ENCODE measurements around the gene CSNK1D.

The CSNK1D gene

GRCh38 chr17:82241926-82242697, 31.4 kb downstream of the CSNK1D start:
- no peak for DNase-seq (ENCODE audit: low read depth, low spot score)
- in situ Hi-C loops (cut with HindIII; ENCODE audit: low sequenced_read_pairs), result no loop called here
- H3K4me3 ChIP-seq (ENCODE audit: low read depth, low read length), result no peak overlapping the region
- no peak for TF ChIP-seq CTCF (IDR thresholded peaks at IDR 0.05; ENCODE audit: low read depth, low read length)

GRCh38 chr17:82241183-82241925, 32.1 kb downstream of the CSNK1D start:
- H3K4me3 ChIP-seq (ENCODE audit: low read depth, low read length), result no peak overlapping the region
- TF ChIP-seq CTCF (IDR thresholded peaks at IDR 0.05; ENCODE audit: low read depth, low read length), result no peak
- DNase-seq (ENCODE audit: low read depth, low spot score), result peak; percentile 69
- in situ Hi-C loops (cut with HindIII; ENCODE audit: low sequenced_read_pairs), result no loop called here

- TF ChIP-seq CTCF (IDR thresholded peaks at IDR 0.05; ENCODE audit: low read depth, low read length), result no peak
- H3K4me3 ChIP-seq (ENCODE audit: low read depth, low read length), result no peak overlapping the region
- no peak for DNase-seq (ENCODE audit: low read depth, low spot score)
- in situ Hi-C loops (cut with HindIII; ENCODE audit: low sequenced_read_pairs), result no loop called here
Measured at GRCh38 chr17:82240506-82241182, 32.9 kb downstream of the CSNK1D start.

GRCh38 chr17:82239926-82240505, 33.5 kb downstream of the CSNK1D start:
- in situ Hi-C loops (cut with HindIII; ENCODE audit: low sequenced_read_pairs), result no loop called here
- no peak overlapping the region for H3K4me3 ChIP-seq (ENCODE audit: low read depth, low read length)
- TF ChIP-seq CTCF (IDR thresholded peaks at IDR 0.05; ENCODE audit: low read depth, low read length), result no peak
- no peak for DNase-seq (ENCODE audit: low read depth, low spot score)

DNA sequence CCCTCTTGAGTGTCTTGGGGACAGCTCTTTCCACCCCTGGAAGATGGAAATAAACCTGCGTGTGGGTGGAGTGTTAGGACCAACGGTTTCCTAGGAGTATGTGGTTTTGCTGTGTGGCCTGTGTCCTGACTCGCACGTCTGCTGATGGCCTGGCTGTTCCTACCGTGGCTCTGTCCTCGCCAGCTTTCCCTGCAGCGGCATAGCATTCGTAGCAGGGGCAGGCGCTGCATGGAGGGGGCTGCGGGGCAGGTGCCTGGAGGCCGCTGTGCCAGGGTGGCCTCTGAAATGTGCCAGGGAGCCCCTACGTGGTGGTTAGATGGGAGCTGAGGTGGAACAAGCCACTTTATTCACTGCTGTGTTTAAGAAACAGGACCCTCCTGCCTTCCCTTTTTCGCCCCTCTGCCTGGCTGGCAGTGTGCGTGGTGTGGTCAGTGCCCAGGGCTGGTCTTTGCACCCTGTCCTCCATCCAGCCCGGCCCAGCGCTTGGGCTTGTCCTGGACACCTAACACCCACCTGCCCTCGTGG, 34.0 kb downstream of the CSNK1D start:
- in situ Hi-C loops (cut with HindIII; ENCODE audit: low sequenced_read_pairs), result no loop called here
- DNase-seq (ENCODE audit: low read depth, low spot score), result no peak
- no peak for TF ChIP-seq CTCF (IDR thresholded peaks at IDR 0.05; ENCODE audit: low read depth, low read length)
- no peak overlapping the region for H3K4me3 ChIP-seq (ENCODE audit: low read depth, low read length)

Data from astrocyte of the spinal cord (primary cell).